CD8-positive, alpha-beta memory T cell (primary cell): ENCODE results near the gene ZNF326. TPM values are rescaled to one million over a fixed set of nuclear protein-coding genes. Genes with fewer than 3 reads are reported as not detected.
A peak's percentile ranks its signal among the peaks of the same experiment; 100 is the strongest.

ENCODE experiments used
- CTCF ChIA-PET: fragments of 350-600 bp; sonication (Branson Sonifier 250); formaldehyde crosslinking; loops from one replicate; lab custom pipeline; 2021; ENCODE audit warnings: antibody characterized with exemption; lab: Charles Lee
- POLR2A ChIA-PET: fragments of 350-600 bp; sonication (Branson Sonifier 250); formaldehyde crosslinking; loops from one replicate; lab custom pipeline; 2021; ENCODE audit warnings: antibody characterized with exemption; lab: Charles Lee
- DNase-seq, 5 donors: peaks; one replicate each; pipeline versions ENCODE4 v3.0.0 to v3.0.0-alpha.2; 2020 to 2022; ENCODE audit warnings: mixed read lengths in 1 of 5
- H3K27ac ChIP-seq: one replicate; pipeline ENCODE4 v1.7.0; 2013; ENCODE audit warnings: low read depth, mild to moderate bottlenecking, low read length, moderate library complexity
- H3K27me3 ChIP-seq: 2 replicates; pipeline ENCODE4 v1.7.0; 2013; ENCODE audit warnings: low read length, mild to moderate bottlenecking; ENCODE audit not compliant: insufficient read depth, poor library complexity, severe bottlenecking
- H3K36me3 ChIP-seq: 2 replicates; pipeline ENCODE4 v1.7.0; 2013; ENCODE audit warnings: mild to moderate bottlenecking, low read length, moderate library complexity; ENCODE audit not compliant: insufficient read depth
- H3K4me1 ChIP-seq: 2 replicates; pipeline ENCODE4 v1.7.0; 2013; ENCODE audit warnings: mild to moderate bottlenecking, low read length, moderate library complexity; ENCODE audit not compliant: insufficient read depth
- H3K4me3 ChIP-seq: 2 replicates; pipeline ENCODE4 v1.7.0; 2013; ENCODE audit warnings: mild to moderate bottlenecking, low read length
- H3K9me3 ChIP-seq: 2 replicates; pipeline ENCODE4 v1.7.0; 2013; ENCODE audit warnings: mild to moderate bottlenecking, low read length
- H3K27ac Mint-ChIP-seq, 8 donors: one replicate each; pipeline ENCODE4 v1.8.0; 2020 to 2021; ENCODE audit warnings: mixed read lengths in 8 of 8, mild to moderate bottlenecking in 6 of 8, inconsistent platforms in 3 of 8, moderate library complexity in 3 of 8
- H3K27me3 Mint-ChIP-seq, 2 donors: one replicate each; pipeline ENCODE4 v1.8.0; 2020 to 2021; ENCODE audit warnings: mixed read lengths in 2 of 2, mild to moderate bottlenecking in 1 of 2, moderate library complexity in 1 of 2
- H3K36me3 Mint-ChIP-seq, 3 donors: one replicate each; pipeline ENCODE4 v1.8.0; 2020 to 2021; ENCODE audit warnings: mixed read lengths in 3 of 3, inconsistent platforms in 1 of 3, mild to moderate bottlenecking in 1 of 3
- H3K4me1 Mint-ChIP-seq, 3 donors: one replicate each; pipeline ENCODE4 v1.8.0; 2020 to 2021; ENCODE audit warnings: mixed read lengths in 3 of 3, inconsistent platforms in 1 of 3, mild to moderate bottlenecking in 1 of 3
- H3K4me3 Mint-ChIP-seq, 7 donors: one replicate each; pipeline ENCODE4 v1.8.0; 2020 to 2021; ENCODE audit warnings: mixed read lengths in 7 of 7, mild to moderate bottlenecking in 6 of 7, moderate library complexity in 4 of 7, inconsistent platforms in 2 of 7
- H3K9me3 Mint-ChIP-seq, 5 donors: one replicate each; pipeline ENCODE4 v1.8.0; 2020 to 2022; ENCODE audit warnings: mixed read lengths in 5 of 5, mild to moderate bottlenecking in 3 of 5, moderate library complexity in 2 of 5, inconsistent platforms in 1 of 5
- polyA plus RNA-seq: library from polyadenylated mRNA; unstranded; fragments of 300-500 nt; fragmentation: Illumina TruSeq; gene quantifications from one replicate; pipeline ENCODE4 v1.2.3, GENCODE V29; 2021
- total RNA-seq, 2 experiments: library from RNA; stranded (reverse); gene quantifications; one replicate each; pipeline ENCODE4 v1.2.3, GENCODE V29; 2021

ZNF326 gene
- total and polyA plus RNA-seq, 3 experiments from 2014 or later: 5.0 to 26.4 (median 26.2) TPM

DNA sequence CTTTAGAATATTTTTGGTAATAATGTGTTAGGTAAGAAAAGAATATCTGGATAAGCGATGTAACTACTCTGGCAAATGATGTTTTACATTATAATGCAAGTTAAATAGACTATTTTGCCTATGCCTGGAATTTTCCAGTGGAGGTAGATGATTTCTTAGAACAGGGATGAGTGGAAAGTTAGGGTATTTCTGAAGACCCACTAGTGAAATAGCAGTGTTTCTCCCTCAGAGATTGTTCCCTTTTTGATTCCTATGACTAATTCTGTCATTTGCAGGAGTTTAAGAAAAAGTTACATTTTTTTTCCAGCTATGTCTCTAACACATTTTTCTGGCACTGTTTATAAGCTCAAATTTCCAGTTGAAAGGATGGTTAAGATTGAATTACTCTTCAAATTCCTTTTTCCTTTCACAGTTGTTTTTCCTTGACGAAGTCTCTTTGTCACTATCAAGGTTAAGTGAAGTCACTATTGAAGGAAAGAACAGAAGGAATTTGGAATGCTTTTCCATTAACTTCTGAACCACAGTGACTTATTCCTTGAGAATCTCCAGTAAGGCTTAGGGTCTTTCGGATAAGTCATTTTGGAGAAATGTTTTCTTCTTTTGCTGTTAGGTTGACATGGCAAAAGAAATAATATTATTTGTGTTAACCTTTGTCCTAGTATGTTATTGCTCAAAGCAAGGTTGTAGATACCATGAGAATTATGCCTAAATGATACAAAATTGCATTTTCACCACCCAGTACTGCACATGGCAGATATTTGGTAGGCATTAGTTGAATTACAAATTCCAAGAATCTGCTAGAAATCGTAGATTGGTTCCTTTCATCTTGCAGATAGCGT, 42.9 kb upstream of the ZNF326 start:
- H3K36me3 ChIP-seq: no peaks in the 10 kb centered on the region
- Mint-ChIP-seq H3K9me3 (peaks cover 0 to 1% (median 0%) of the 10 kb centered on the region in 5 donors), H3K27ac (no peak overlapping the region), H3K4me3 (no peak overlapping the region), H3K36me3 (peaks cover 0 to 5% (median 1%) of the 10 kb centered on the region in 3 donors), H3K27me3 (peaks cover under 1 to 3% of the 10 kb centered on the region in 2 donors), H3K4me1 (peaks cover 10 to 23% (median 15%) of the 10 kb centered on the region in 3 donors)
- peaks cover 1% of the 10 kb centered on the region for H3K4me1 ChIP-seq
- H3K27me3 ChIP-seq: no peaks in the 10 kb centered on the region
- DNase-seq: no peak
- no peak overlapping the region for H3K4me3 ChIP-seq
- ChIA-PET POLR2A (interaction anchor here (1.3 kb wide), 1 partner anchor 108 kb away, joined by 5 read pairs; no protein-coding TSS in a partner anchor), CTCF (no interaction called here)
- H3K9me3 ChIP-seq: no peaks in the 10 kb centered on the region
- H3K27ac ChIP-seq: no peak overlapping the region

GRCh38 chr1:89952605-89953130, 42.2 kb upstream of the ZNF326 start:
- CTCF ChIA-PET: no interaction called here
- no peak overlapping the region for H3K27ac ChIP-seq
- Mint-ChIP-seq H3K27me3 (peaks cover 0 to 5% of the 10 kb centered on the region in 2 donors), H3K27ac (no peak overlapping the region), H3K9me3 (no peaks in the 10 kb centered on the region), H3K4me1 (peaks cover 14 to 30% (median 21%) of the 10 kb centered on the region in 3 donors), H3K36me3 (peaks cover 0 to 5% (median 1%) of the 10 kb centered on the region in 3 donors), H3K4me3 (no peak overlapping the region)
- no peaks in the 10 kb centered on the region for H3K36me3 ChIP-seq
- H3K27me3 ChIP-seq: no peaks in the 10 kb centered on the region
- H3K9me3 ChIP-seq: no peaks in the 10 kb centered on the region
- DNase-seq: no peak
- no peak overlapping the region for H3K4me3 ChIP-seq
- POLR2A ChIA-PET: interaction anchor here (1.3 kb wide), 1 partner anchor 109 kb away, joined by 5 read pairs; no protein-coding TSS in a partner anchor
- H3K4me1 ChIP-seq: peaks cover 7% of the 10 kb centered on the region

- Histone ChIP-seq H3K9me3 (no peaks in the 10 kb centered on the region), H3K4me3 (no peak overlapping the region), H3K27ac (no peak overlapping the region), H3K36me3 (no peaks in the 10 kb centered on the region), H3K4me1 (peaks cover 12% of the 10 kb centered on the region), H3K27me3 (no peaks in the 10 kb centered on the region)
- Mint-ChIP-seq H3K27ac (no peak overlapping the region), H3K4me1 (peaks cover 16 to 35% (median 21%) of the 10 kb centered on the region in 3 donors), H3K27me3 (peaks cover 0 to 8% of the 10 kb centered on the region in 2 donors), H3K4me3 (no peak overlapping the region), H3K36me3 (peaks cover 0 to 2% (median 0%) of the 10 kb centered on the region in 3 donors), H3K9me3 (no peaks in the 10 kb centered on the region)
- POLR2A ChIA-PET: no interaction called here
- CTCF ChIA-PET: interaction anchor here (1.3 kb wide), 1 partner anchor 148 kb away, joined by 3 read pairs; no protein-coding TSS in a partner anchor
- DNase-seq: peak in 1 of 5 donors; percentile 55
Measured at GRCh38 chr1:89953131-89953626, 41.7 kb upstream of the ZNF326 start.

GRCh38 chr1:89953929-89954328, 41.0 kb upstream of the ZNF326 start:
- no peaks in the 10 kb centered on the region for H3K36me3 ChIP-seq
- H3K9me3 ChIP-seq: no peaks in the 10 kb centered on the region
- H3K4me1 ChIP-seq: peaks cover 14% of the 10 kb centered on the region
- peaks cover 21 to 43% (median 22%) of the 10 kb centered on the region in 3 donors for H3K4me1 Mint-ChIP-seq
- CTCF ChIA-PET: interaction anchor here (1.3 kb wide), 1 partner anchor 149 kb away, joined by 3 read pairs; no protein-coding TSS in a partner anchor
- no peak overlapping the region for H3K4me3 Mint-ChIP-seq
- H3K4me3 ChIP-seq: no peak overlapping the region
- peaks cover 0 to 11% of the 10 kb centered on the region in 2 donors for H3K27me3 Mint-ChIP-seq
- H3K36me3 Mint-ChIP-seq: no peaks in the 10 kb centered on the region
- H3K27ac Mint-ChIP-seq: no peak overlapping the region
- POLR2A ChIA-PET: no interaction called here
- no peaks in the 10 kb centered on the region for H3K27me3 ChIP-seq
- no peak overlapping the region for H3K27ac ChIP-seq
- H3K9me3 Mint-ChIP-seq: no peaks in the 10 kb centered on the region
- DNase-seq: no peak

DNA sequence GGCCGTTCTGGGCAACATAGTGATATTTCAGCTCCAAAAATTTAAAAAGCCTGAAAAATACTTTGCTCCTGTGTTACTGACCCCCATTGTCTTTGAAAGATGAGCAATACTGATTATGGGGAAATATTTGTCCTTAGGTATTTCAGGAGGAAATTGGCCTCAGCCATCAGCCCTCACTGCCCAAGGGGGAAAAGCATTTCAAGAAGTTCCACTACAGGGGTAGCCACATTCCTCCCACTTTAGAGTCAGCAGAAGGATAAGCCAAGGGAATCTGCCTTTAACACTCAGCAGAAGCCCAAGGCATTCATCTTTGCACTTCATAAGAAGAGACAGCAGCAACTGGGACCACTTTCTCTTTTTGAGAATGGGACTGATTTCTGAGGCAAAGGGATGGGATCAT, 40.5 kb upstream of the ZNF326 start:
- DNase-seq: no peak
- ChIA-PET POLR2A (no interaction called here), CTCF (interaction anchor here (1.3 kb wide), 1 partner anchor 150 kb away, joined by 3 read pairs; no protein-coding TSS in a partner anchor)
- Histone ChIP-seq H3K9me3 (no peaks in the 10 kb centered on the region), H3K36me3 (no peaks in the 10 kb centered on the region), H3K27me3 (no peaks in the 10 kb centered on the region), H3K4me3 (no peak overlapping the region), H3K4me1 (peaks cover 14% of the 10 kb centered on the region), H3K27ac (no peak overlapping the region)
- H3K4me3 Mint-ChIP-seq: no peak overlapping the region
- peaks cover 0 to 2% (median 0%) of the 10 kb centered on the region in 3 donors for H3K36me3 Mint-ChIP-seq
- no peak overlapping the region for H3K27ac Mint-ChIP-seq
- H3K27me3 Mint-ChIP-seq: peaks cover 0 to 14% of the 10 kb centered on the region in 2 donors
- H3K9me3 Mint-ChIP-seq: peaks cover 0 to 2% (median 0%) of the 10 kb centered on the region in 5 donors
- peaks cover 25 to 48% (median 26%) of the 10 kb centered on the region in 3 donors for H3K4me1 Mint-ChIP-seq

- peaks cover 14% of the 10 kb centered on the region for H3K4me1 ChIP-seq
- no peaks in the 10 kb centered on the region for H3K36me3 ChIP-seq
- POLR2A ChIA-PET: no interaction called here
- no peaks in the 10 kb centered on the region for H3K9me3 ChIP-seq
- Mint-ChIP-seq H3K36me3 (peaks cover 0 to 6% (median 0%) of the 10 kb centered on the region in 3 donors), H3K27ac (no peak overlapping the region), H3K4me1 (peaks cover 26 to 53% (median 28%) of the 10 kb centered on the region in 3 donors), H3K27me3 (peaks cover 0 to 21% of the 10 kb centered on the region in 2 donors), H3K4me3 (no peak overlapping the region), H3K9me3 (peaks cover 0 to 3% (median 2%) of the 10 kb centered on the region in 5 donors)
- CTCF ChIA-PET: no interaction called here
- DNase-seq: no peak
- no peak overlapping the region for H3K4me3 ChIP-seq
- H3K27me3 ChIP-seq: no peaks in the 10 kb centered on the region
- no peak overlapping the region for H3K27ac ChIP-seq
Measured at GRCh38 chr1:89955311-89956205, 39.4 kb upstream of the ZNF326 start.

GRCh38 chr1:89957107-89957506, 37.8 kb upstream of the ZNF326 start:
- Mint-ChIP-seq H3K4me3 (peak overlapping the region in 4 of 7 donors; percentile 4 to 24 (median 10)), H3K27me3 (peaks cover 3 to 21% of the 10 kb centered on the region in 2 donors), H3K4me1 (peaks cover 28 to 53% (median 29%) of the 10 kb centered on the region in 3 donors), H3K9me3 (peaks cover 0 to 3% (median 2%) of the 10 kb centered on the region in 5 donors), H3K36me3 (peaks cover 0 to 6% (median 0%) of the 10 kb centered on the region in 3 donors), H3K27ac (peak overlapping the region in 6 of 8 donors; percentile 3 to 69 (median 25))
- Histone ChIP-seq H3K9me3 (no peaks in the 10 kb centered on the region), H3K4me3 (no peak overlapping the region), H3K27me3 (no peaks in the 10 kb centered on the region), H3K36me3 (no peaks in the 10 kb centered on the region), H3K27ac (no peak overlapping the region), H3K4me1 (peaks cover 14% of the 10 kb centered on the region)
- peak in 2 of 5 donors; percentile 40 to 50 for DNase-seq
- CTCF ChIA-PET: interaction anchor here (1.5 kb wide), 1 partner anchor 114 kb away, joined by 4 read pairs; no protein-coding TSS in a partner anchor
- POLR2A ChIA-PET: no interaction called here
